SK-N-SH treated with all-trans-retinoic acid at 6 μM for 48 hours (cell line): Measurements from ENCODE around the gene EPHB2.

Experiments used
- BACH2 ChIP-seq: fragments of 250-450 bp; sonication (Bioruptor Pico); IDR thresholded peaks from 2 replicates; pipeline ENCODE4 v1.9.0; 2021; ENCODE audit warnings: mild to moderate bottlenecking, borderline replicate concordance
- CSDC2 ChIP-seq: fragments of 250-450 bp; sonication (Bioruptor Pico); IDR thresholded peaks from 2 replicates; pipeline ENCODE4 v1.5.0; 2020; ENCODE audit warnings: mild to moderate bottlenecking, moderate library complexity
- PATZ1 ChIP-seq: fragments of 250-450 bp; sonication (Bioruptor Pico); IDR thresholded peaks from 2 replicates; pipeline ENCODE4 v1.8.0; 2020; ENCODE audit warnings: mild to moderate bottlenecking, moderate library complexity, borderline replicate concordance

DNA sequence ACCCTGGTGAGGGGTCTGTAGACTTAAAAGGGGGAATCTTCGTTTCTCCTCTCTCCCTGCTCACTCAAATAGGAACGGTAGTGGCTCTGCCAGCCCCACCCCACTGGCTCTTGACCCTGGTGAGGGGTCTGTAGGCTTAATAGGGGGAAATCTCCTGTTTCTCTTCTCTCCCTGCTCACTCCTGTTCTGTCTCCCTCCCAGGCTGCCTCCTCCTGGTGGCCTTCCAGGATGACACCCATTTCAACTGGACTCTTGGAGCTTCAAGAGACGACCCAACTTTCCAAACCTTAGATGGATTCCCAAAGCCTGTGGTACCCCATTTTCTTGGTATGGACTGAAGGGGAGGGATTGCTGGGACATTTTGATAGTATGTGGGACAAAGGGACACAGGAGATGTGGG is 1.4 kb upstream of the EPHB2 start:
- TF ChIP-seq BACH2 (no peak), CSDC2 (CRISPR knock-in tag) (no peak), PATZ1 (CRISPR knock-in tag) (no peak)
